HG03354 (cell line): ENCODE results near the gene APOBEC2.

Source experiments
- ATAC-seq: cut with Tn5 transposase; IDR thresholded peaks from one replicate; pipeline ENCODE4 v1.9.1; 2021; ENCODE audit warnings: mild to moderate bottlenecking; ENCODE audit not compliant: unreplicated experiment, poor library complexity, severe bottlenecking

The APOBEC2 gene

GRCh38 chr6:41036601-41037000 lies 16.4 kb upstream of the APOBEC2 start:
- ATAC-seq = no peak

- no peak for ATAC-seq
Measured at GRCh38 chr6:41037107-41037900, 15.7 kb upstream of the APOBEC2 start.

GRCh38 chr6:41038205-41038604 lies 14.8 kb upstream of the APOBEC2 start:
- no peak for ATAC-seq

GRCh38 chr6:41039060-41039998 lies 13.7 kb upstream of the APOBEC2 start, which contains the start of gene UNC5CL:
UNC5CL (minus strand) TSS chr6:41039221; CDS start chr6:41035074, 4,147 bp downstream.
- ATAC-seq = no peak

GRCh38 chr6:41040101-41040939 lies 12.7 kb upstream of the APOBEC2 start:
- ATAC-seq = peak; percentile 59

GRCh38 chr6:41040940-41041536 lies 12.0 kb upstream of the APOBEC2 start:
- no peak for ATAC-seq

GRCh38 chr6:41042226-41043055 lies 10.6 kb upstream of the APOBEC2 start, which contains the start of gene TSPO2:
TSPO2 (plus strand) TSS chr6:41042467; CDS start chr6:41042986, 519 bp downstream.
- ATAC-seq = no peak

GRCh38 chr6:41043151-41043550 lies 9.9 kb upstream of the APOBEC2 start:
- ATAC-seq = no peak

GRCh38 chr6:41045664-41046063 lies 7.3 kb upstream of the APOBEC2 start:
- ATAC-seq = no peak

- no peak for ATAC-seq
Measured at GRCh38 chr6:41046084-41046483, 6.9 kb upstream of the APOBEC2 start.

GRCh38 chr6:41047306-41047705 lies 5.7 kb upstream of the APOBEC2 start:
- no peak for ATAC-seq

GRCh38 chr6:41047745-41048732 lies 5.0 kb upstream of the APOBEC2 start:
- no peak for ATAC-seq

GRCh38 chr6:41049521-41049920 lies 3.5 kb upstream of the APOBEC2 start:
- no peak for ATAC-seq

GRCh38 chr6:41049955-41050354 lies 3.0 kb upstream of the APOBEC2 start:
- ATAC-seq = no peak

GRCh38 chr6:41050536-41050935 lies 2.5 kb upstream of the APOBEC2 start:
- no peak for ATAC-seq

GRCh38 chr6:41051873-41052272 lies 1.1 kb upstream of the APOBEC2 start:
- ATAC-seq = no peak

- ATAC-seq = no peak
Measured at GRCh38 chr6:41054511-41054910, 1.5 kb downstream of the APOBEC2 start.
